D341Med (cell line): ENCODE results near the gene ARHGAP42.

ENCODE experiments used
- DNase-seq: peaks from one replicate; pipeline ENCODE4 v3.0.0; 2012; ENCODE audit warnings: low spot score

Gene ARHGAP42

GRCh38 chr11:100832829-100833228, 145.7 kb downstream of the ARHGAP42 start:
- no peak for DNase-seq

GRCh38 chr11:100833276-100833675, 146.2 kb downstream of the ARHGAP42 start:
- DNase-seq, result no peak

GRCh38 chr11:100835854-100836253, 148.8 kb downstream of the ARHGAP42 start:
- DNase-seq, result no peak

GRCh38 chr11:100837311-100837710, 150.2 kb downstream of the ARHGAP42 start:
- DNase-seq, result no peak

- DNase-seq, result no peak
Observed at GRCh38 chr11:100841711-100842407, 154.8 kb downstream of the ARHGAP42 start.

- no peak for DNase-seq
Observed at GRCh38 chr11:100847696-100848216, 160.7 kb downstream of the ARHGAP42 start.

GRCh38 chr11:100849009-100849900, 162.2 kb downstream of the ARHGAP42 start:
- DNase-seq, result no peak

GRCh38 chr11:100849901-100850235, 162.8 kb downstream of the ARHGAP42 start:
- no peak for DNase-seq

GRCh38 chr11:100851147-100851546, 164.1 kb downstream of the ARHGAP42 start:
- no peak for DNase-seq

- DNase-seq, result no peak
Observed at GRCh38 chr11:100851584-100852152, 164.6 kb downstream of the ARHGAP42 start.

GRCh38 chr11:100855466-100856067, 168.5 kb downstream of the ARHGAP42 start:
- DNase-seq, result no peak

GRCh38 chr11:100857236-100858005, 170.3 kb downstream of the ARHGAP42 start:
- DNase-seq, result no peak

- DNase-seq, result no peak
Observed at GRCh38 chr11:100860318-100861155, 173.4 kb downstream of the ARHGAP42 start.

GRCh38 chr11:100861212-100861611, 174.1 kb downstream of the ARHGAP42 start:
- DNase-seq, result no peak

- peak; percentile 37 for DNase-seq
Observed at GRCh38 chr11:100863080-100863581, 176.0 kb downstream of the ARHGAP42 start.

GRCh38 chr11:100865443-100866065, 178.5 kb downstream of the ARHGAP42 start:
- DNase-seq, result no peak

GRCh38 chr11:100866453-100866852, 179.4 kb downstream of the ARHGAP42 start:
- DNase-seq, result no peak

GRCh38 chr11:100867606-100868005, 180.5 kb downstream of the ARHGAP42 start:
- no peak for DNase-seq

- DNase-seq, result no peak
Observed at GRCh38 chr11:100869328-100869727, 182.2 kb downstream of the ARHGAP42 start.

- DNase-seq, result no peak
Observed at GRCh38 chr11:100870138-100870537, 183.1 kb downstream of the ARHGAP42 start.
